ENCODE data around the gene DDX42.

GRCh38 chr17:63804328-63804727 is 30.4 kb downstream of the DDX42 start:
- TF ChIP-seq CTCF (IDR thresholded peaks at IDR 0.05; ENCODE audit: borderline replicate concordance, extremely low read depth, low read length, poor library complexity, severe bottlenecking) (no peak), EZH2 (IDR thresholded peaks at IDR 0.05; ENCODE audit: borderline replicate concordance, low read depth, low read length, severe bottlenecking) (no peak)

All from DND-41 (cell line).